BJ (cell line): ENCODE data around the gene B3GNT5. TPM values are rescaled to one million over a fixed set of nuclear protein-coding genes. Genes with fewer than 3 reads are reported as not detected.

Experiments used
- CTCF ChIA-PET: fragments of 350-600 bp; formaldehyde crosslinking; extraction: SDS; loops from one replicate; lab custom pipeline; 2021; ENCODE audit warnings: antibody characterized with exemption, inconsistent platforms; lab: Yijun Ruan, JAX
- POLR2A ChIA-PET: fragments of 300-600 bp; sonication (Branson Sonifier 250); formaldehyde crosslinking; extraction: SDS; loops from one replicate; lab custom pipeline; 2021; ENCODE audit warnings: antibody characterized with exemption; lab: Charles Lee
- DNase-seq: peaks from one replicate; pipeline ENCODE4 v3.0.0-alpha.2; 2011; ENCODE audit warnings: low read depth
- H3K27me3 ChIP-seq: 2 replicates; pipeline ENCODE4 v1.6.0; 2011; ENCODE audit warnings: low read length; ENCODE audit not compliant: control insufficient read depth, insufficient read depth
- H3K36me3 ChIP-seq: 2 replicates; pipeline ENCODE4 v1.5.1; 2011; ENCODE audit warnings: low read length; ENCODE audit not compliant: control insufficient read depth, insufficient read depth
- H3K4me3 ChIP-seq: 2 replicates; pipeline ENCODE4 v1.5.1; 2011; ENCODE audit warnings: low read depth, mild to moderate bottlenecking, control low read depth, low read length
- polyA plus RNA-seq: library from polyadenylated mRNA; depleted of rRNA; stranded (reverse); fragments of >200 nt; gene quantifications from 2 replicates; pipeline ENCODE4 v1.2.3, GENCODE V29; 2011
- TF ChIP-seq, protein P1 (sequence below): IDR thresholded peaks from 2 replicates; pipeline ENCODE4 v1.5.1; 2011; ENCODE audit warnings: low read depth, mild to moderate bottlenecking, control low read depth, inconsistent platforms, low read length, moderate library complexity; ENCODE audit not compliant: insufficient read depth

B3GNT5 gene
- polyA plus RNA-seq, 1 experiment, result 0.27 TPM

DNA sequence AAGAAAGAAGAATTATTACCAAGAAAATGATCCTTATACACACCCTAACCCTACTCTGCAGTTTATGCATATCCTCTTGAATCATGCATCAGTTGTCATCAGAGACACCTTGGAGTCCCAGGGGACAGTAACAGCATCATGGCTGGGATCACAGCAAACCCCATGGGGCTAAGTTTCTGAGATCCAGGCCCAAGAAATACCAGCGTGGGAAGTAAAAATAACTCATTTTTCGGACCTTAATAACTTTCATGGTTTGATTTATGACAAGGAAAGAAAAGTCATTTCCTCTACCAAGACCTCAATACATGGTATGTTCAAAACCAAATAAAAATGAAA is 38.8 kb upstream of the B3GNT5 start:
- H3K4me3 ChIP-seq, result no peak overlapping the region
- DNase-seq, result no peak
- TF ChIP-seq, protein P1, sequence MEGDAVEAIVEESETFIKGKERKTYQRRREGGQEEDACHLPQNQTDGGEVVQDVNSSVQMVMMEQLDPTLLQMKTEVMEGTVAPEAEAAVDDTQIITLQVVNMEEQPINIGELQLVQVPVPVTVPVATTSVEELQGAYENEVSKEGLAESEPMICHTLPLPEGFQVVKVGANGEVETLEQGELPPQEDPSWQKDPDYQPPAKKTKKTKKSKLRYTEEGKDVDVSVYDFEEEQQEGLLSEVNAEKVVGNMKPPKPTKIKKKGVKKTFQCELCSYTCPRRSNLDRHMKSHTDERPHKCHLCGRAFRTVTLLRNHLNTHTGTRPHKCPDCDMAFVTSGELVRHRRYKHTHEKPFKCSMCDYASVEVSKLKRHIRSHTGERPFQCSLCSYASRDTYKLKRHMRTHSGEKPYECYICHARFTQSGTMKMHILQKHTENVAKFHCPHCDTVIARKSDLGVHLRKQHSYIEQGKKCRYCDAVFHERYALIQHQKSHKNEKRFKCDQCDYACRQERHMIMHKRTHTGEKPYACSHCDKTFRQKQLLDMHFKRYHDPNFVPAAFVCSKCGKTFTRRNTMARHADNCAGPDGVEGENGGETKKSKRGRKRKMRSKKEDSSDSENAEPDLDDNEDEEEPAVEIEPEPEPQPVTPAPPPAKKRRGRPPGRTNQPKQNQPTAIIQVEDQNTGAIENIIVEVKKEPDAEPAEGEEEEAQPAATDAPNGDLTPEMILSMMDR, result no peak
- no peaks in the 10 kb centered on the region for H3K36me3 ChIP-seq
- CTCF ChIA-PET, result no interaction called here
- no peaks in the 10 kb centered on the region for H3K27me3 ChIP-seq
- POLR2A ChIA-PET, result no interaction called here

DNA sequence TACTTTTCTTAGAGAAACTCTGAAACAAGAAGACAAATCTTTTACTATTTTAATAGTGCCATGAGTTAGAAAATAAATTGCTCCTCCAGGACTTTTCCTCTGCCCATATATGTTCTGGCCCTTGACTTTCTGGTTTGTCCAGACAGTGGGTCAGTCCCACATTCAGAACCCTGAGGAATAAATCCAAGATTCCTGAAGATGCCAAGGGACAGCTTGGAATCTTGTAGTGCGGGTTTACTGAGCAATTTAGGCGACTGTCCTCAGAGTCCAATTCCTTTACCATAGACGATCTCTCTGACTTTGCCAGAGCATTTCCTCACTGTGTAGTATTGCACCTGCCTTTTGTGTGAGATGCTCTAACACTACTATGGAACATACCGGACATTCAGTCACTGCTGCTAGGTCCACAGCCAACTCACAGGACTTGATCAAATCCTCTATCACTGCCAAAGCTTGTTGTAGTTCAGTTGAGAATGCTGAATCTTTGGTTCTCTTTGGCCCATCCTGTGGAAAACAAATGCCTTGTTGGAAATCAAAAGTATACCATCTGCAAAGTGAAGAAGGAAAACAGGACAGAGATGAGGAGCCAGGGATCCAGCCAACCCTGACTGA is 37.4 kb upstream of the B3GNT5 start:
- CTCF ChIA-PET, result no interaction called here
- POLR2A ChIA-PET, result no interaction called here
- no peak for DNase-seq
- H3K4me3 ChIP-seq, result no peak overlapping the region
- TF ChIP-seq, protein P1, result no peak
- no peaks in the 10 kb centered on the region for H3K36me3 ChIP-seq
- H3K27me3 ChIP-seq, result no peaks in the 10 kb centered on the region

DNA sequence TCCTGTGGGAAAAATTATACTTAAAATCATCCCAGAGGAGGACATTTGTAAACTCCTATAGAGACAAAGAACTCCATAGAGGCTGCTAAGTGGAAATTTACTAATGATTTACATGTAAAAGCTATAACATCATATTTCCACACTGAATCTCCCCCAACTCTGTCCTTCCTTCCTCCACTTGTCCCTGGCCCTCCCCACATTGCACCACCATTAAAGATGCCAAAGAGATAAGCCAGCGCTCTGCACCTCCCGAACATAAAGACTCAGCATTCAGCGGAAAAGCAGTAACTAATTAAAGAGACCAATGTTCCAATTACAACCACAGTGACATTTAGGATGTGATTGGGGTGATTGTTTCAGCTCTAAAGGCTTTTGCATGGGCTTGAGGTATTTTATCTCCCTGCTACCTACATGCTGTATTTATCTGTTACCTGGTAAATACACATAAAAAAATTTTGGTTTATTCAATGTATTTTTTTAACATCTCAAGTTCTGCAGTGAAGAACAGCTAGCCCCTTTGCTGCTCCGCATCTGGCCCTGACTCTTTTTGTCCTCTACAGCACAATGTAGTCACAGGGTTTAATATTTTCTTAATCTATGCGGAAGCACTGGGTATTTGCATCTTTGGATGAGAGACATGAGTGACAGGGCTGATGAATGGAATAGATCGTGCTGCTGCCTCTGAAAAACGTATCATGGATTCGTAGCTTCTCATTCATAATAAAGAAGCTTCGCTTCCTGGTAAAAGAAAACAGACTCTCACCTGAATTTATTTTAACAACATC is 35.3 kb upstream of the B3GNT5 start:
- ChIA-PET POLR2A (no interaction called here), CTCF (interaction anchor here (1.1 kb wide), 1 partner anchor 114 kb away, joined by 4 read pairs; no protein-coding TSS in a partner anchor)
- Histone ChIP-seq H3K4me3 (no peak overlapping the region), H3K36me3 (no peaks in the 10 kb centered on the region), H3K27me3 (peaks cover 4% of the 10 kb centered on the region; the same call in 1 of the 2 replicates)
- no peak for DNase-seq
- TF ChIP-seq, protein P1, result no peak

DNA sequence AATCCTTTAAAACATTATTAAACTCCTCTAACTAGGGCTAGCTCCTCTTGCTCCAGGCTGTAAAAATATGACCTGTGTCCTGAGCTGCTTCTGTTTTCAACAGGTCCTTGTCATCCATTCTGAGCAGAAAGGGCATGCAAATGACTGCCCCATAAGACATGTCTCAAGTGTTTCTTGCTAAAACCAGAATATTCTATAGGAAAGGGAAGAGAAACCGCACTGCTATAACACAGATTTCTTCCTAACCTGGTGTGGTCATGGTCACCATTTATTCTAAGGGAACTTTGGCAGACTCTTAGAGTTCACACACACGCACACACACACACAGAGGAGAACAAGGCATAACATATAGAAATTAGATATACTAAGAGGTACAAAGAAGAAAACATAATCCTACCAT is 34.2 kb upstream of the B3GNT5 start:
- no peak overlapping the region for H3K4me3 ChIP-seq
- no peak for DNase-seq
- TF ChIP-seq, protein P1, result no peak
- ChIA-PET POLR2A (no interaction called here), CTCF (no interaction called here)
- no peaks in the 10 kb centered on the region for H3K36me3 ChIP-seq
- H3K27me3 ChIP-seq, result peaks cover 4% of the 10 kb centered on the region; the same call in 1 of the 2 replicates

DNA sequence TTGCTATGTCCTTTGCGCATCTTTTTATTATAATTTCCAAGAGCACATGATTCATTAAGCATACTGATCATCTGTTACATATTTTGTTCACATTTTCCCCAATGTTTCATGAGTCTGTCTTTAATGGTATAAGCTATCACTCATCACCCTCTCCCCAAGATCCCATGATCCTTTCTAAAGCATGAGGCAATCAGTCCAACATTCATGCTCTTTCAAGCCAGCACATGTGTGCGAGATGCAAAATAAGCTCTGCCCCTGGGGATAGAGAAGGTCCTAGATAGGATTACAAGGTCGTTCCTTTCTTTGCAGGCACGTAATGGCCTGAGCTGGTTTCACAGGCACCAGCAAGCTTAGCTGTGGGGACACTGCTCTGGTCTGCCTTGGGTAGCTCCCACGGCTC is 32.2 kb upstream of the B3GNT5 start:
- no peaks in the 10 kb centered on the region for H3K36me3 ChIP-seq
- DNase-seq, result no peak
- CTCF ChIA-PET, result interaction anchor here (1.8 kb wide), 1 partner anchor 14 kb away, joined by 5 read pairs; no protein-coding TSS in a partner anchor
- H3K4me3 ChIP-seq, result no peak overlapping the region
- TF ChIP-seq, protein P1, result no peak
- H3K27me3 ChIP-seq, result peaks cover 4% of the 10 kb centered on the region; the same call in 1 of the 2 replicates
- POLR2A ChIA-PET, result no interaction called here
